ENCODE measurements around the gene NCAPD3. TPM values are rescaled to one million over a fixed set of nuclear protein-coding genes. Genes with fewer than 3 reads are reported as not detected.
A peak's percentile ranks its signal among the peaks of the same experiment; 100 is the strongest.

NCAPD3 gene
- total RNA-seq, 1 experiment from 2014 or later = 78.2 TPM

GRCh38 chr11:134229126-134229790 is 5.5 kb upstream of the NCAPD3 start:
- no peak overlapping the region for H3K27ac Mint-ChIP-seq (ENCODE audit: unreplicated experiment)
- CTCF ChIA-PET = interaction anchor here (0.7 kb wide), 1 partner anchor 26 kb away, joined by 3 read pairs; no protein-coding TSS in a partner anchor

GRCh38 chr11:134228625-134229024 is 4.9 kb upstream of the NCAPD3 start:
- BruUV-seq (replicated peaks) = no TSS peak
- CTCF ChIA-PET = interaction anchor here (0.7 kb wide), 1 partner anchor 26 kb away, joined by 3 read pairs; no protein-coding TSS in a partner anchor

More at GRCh38 chr11:134229126-134229790, 5.5 kb upstream of the NCAPD3 start:
- no peak for TF ChIP-seq CTCF (IDR thresholded peaks at IDR 0.05; ENCODE audit: unreplicated experiment)
- Mint-ChIP-seq H3K27me3 (ENCODE audit: unreplicated experiment) (no peaks in the 10 kb centered on the region), H3K4me3 (ENCODE audit: low read depth, unreplicated experiment) (no peak overlapping the region), H3K9me3 (ENCODE audit: low read depth, unreplicated experiment) (no peaks in the 10 kb centered on the region), H3K4me1 (ENCODE audit: low read depth, unreplicated experiment) (peaks cover 34% of the 10 kb centered on the region), H3K36me3 (ENCODE audit: insufficient read depth, unreplicated experiment) (peaks cover 16% of the 10 kb centered on the region)
- BruUV-seq (replicated peaks) = no TSS peak
- intact Hi-C loops (cut with micrococcal nuclease; ENCODE audit: unreplicated experiment) = no loop called here
- DNase-seq = no peak

GRCh38 chr11:134226806-134227325 is 3.1 kb upstream of the NCAPD3 start:
- CTCF ChIA-PET = interaction anchor here (0.6 kb wide), 1 partner anchor 125 kb away, joined by 5 read pairs; no protein-coding TSS in a partner anchor
- Mint-ChIP-seq H3K4me1 (ENCODE audit: low read depth, unreplicated experiment) (peaks cover 48% of the 10 kb centered on the region), H3K27me3 (ENCODE audit: unreplicated experiment) (no peaks in the 10 kb centered on the region), H3K9me3 (ENCODE audit: low read depth, unreplicated experiment) (no peaks in the 10 kb centered on the region), H3K27ac (ENCODE audit: unreplicated experiment) (no peak overlapping the region), H3K4me3 (ENCODE audit: low read depth, unreplicated experiment) (no peak overlapping the region), H3K36me3 (ENCODE audit: insufficient read depth, unreplicated experiment) (peaks cover 33% of the 10 kb centered on the region)
- no peak for TF ChIP-seq CTCF (IDR thresholded peaks at IDR 0.05; ENCODE audit: unreplicated experiment)
- DNase-seq = no peak
- intact Hi-C loops (cut with micrococcal nuclease; ENCODE audit: unreplicated experiment) = no loop called here
- no TSS peak for BruUV-seq (replicated peaks)

More at GRCh38 chr11:134228625-134229024, 4.9 kb upstream of the NCAPD3 start:
- Mint-ChIP-seq H3K27me3 (ENCODE audit: unreplicated experiment) (no peaks in the 10 kb centered on the region), H3K27ac (ENCODE audit: unreplicated experiment) (no peak overlapping the region), H3K4me3 (ENCODE audit: low read depth, unreplicated experiment) (no peak overlapping the region), H3K36me3 (ENCODE audit: insufficient read depth, unreplicated experiment) (peaks cover 23% of the 10 kb centered on the region), H3K4me1 (ENCODE audit: low read depth, unreplicated experiment) (peaks cover 34% of the 10 kb centered on the region), H3K9me3 (ENCODE audit: low read depth, unreplicated experiment) (no peaks in the 10 kb centered on the region)
- TF ChIP-seq CTCF (IDR thresholded peaks at IDR 0.05; ENCODE audit: unreplicated experiment) = no peak
- DNase-seq = no peak
- intact Hi-C loops (cut with micrococcal nuclease; ENCODE audit: unreplicated experiment) = no loop called here

GRCh38 chr11:134224710-134225664 is 1.2 kb upstream of the NCAPD3 start:
- CTCF ChIA-PET = interaction anchor here (0.5 to 0.7 kb wide), 2 partner anchors 18 to 58 kb away, joined by 3 to 4 read pairs; no protein-coding TSS in a partner anchor
- peak; percentile 29 for DNase-seq
- H3K4me3 Mint-ChIP-seq (ENCODE audit: low read depth, unreplicated experiment) = peak overlapping the region; percentile 88
- no peaks in the 10 kb centered on the region for H3K27me3 Mint-ChIP-seq (ENCODE audit: unreplicated experiment)
- H3K4me1 Mint-ChIP-seq (ENCODE audit: low read depth, unreplicated experiment) = peaks cover 49% of the 10 kb centered on the region
- H3K9me3 Mint-ChIP-seq (ENCODE audit: low read depth, unreplicated experiment) = no peaks in the 10 kb centered on the region
- H3K36me3 Mint-ChIP-seq (ENCODE audit: insufficient read depth, unreplicated experiment) = peaks cover 33% of the 10 kb centered on the region
- H3K27ac Mint-ChIP-seq (ENCODE audit: unreplicated experiment) = peak overlapping the region; percentile 50
- TF ChIP-seq CTCF (IDR thresholded peaks at IDR 0.05; ENCODE audit: unreplicated experiment) = no peak
- BruUV-seq (replicated peaks) = no TSS peak
- intact Hi-C loops (cut with micrococcal nuclease; ENCODE audit: unreplicated experiment) = no loop called here

All from Calu3 (cell line).